ENCODE measurements around the gene FGF12.

DNA sequence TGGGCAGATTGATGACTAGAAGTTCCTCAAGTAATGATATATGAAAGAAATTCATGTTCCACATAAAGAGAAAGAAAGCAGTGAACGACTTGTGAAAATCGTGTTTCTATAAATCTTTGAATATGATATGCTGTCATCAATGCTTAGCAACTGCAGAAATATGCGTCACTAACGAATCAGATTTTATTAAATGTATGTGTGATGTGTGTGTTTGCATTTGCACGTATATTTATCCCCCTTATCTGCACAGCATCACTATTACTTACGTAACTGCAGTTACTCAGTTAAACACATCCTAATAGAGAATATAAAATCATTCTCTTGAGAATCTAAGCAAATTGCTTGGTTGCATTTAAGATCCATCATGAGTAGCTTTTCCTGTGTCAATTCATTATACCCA, 468.6 kb downstream of the FGF12 start:
- TF ChIP-seq CTCF (IDR thresholded peaks at IDR 0.05; ENCODE audit: low read length) (no peak), EZH2 (IDR thresholded peaks at IDR 0.05; ENCODE audit: borderline replicate concordance, low read length) (no peak)
